Panc1 (cell line): ENCODE results near the gene XYLT1.

Source experiments
- POLR2AphosphoS5 ChIP-seq: IDR thresholded peaks from 2 replicates; pipeline ENCODE4 v1.6.1; 2012; ENCODE audit warnings: mild to moderate bottlenecking, low read depth, low read length, moderate library complexity
- REST ChIP-seq, 2 experiments: IDR thresholded peaks; 2 replicates each; pipeline ENCODE4 v1.6.1; 2011 to 2012; ENCODE audit warnings: low read depth in 2 of 2, control low read depth in 1 of 2, low read length in 1 of 2, mild to moderate bottlenecking in 1 of 2, moderate library complexity in 1 of 2; ENCODE audit not compliant: insufficient read depth in 1 of 2
- TCF7L2 ChIP-seq: IDR thresholded peaks from 2 replicates; pipeline ENCODE4 v1.6.1; 2011; ENCODE audit warnings: mild to moderate bottlenecking, low read depth, low read length, inconsistent platforms
- TF ChIP-seq, protein P1 (sequence below): fragments of 450-650 bp; IDR thresholded peaks from 2 replicates; pipeline ENCODE4 v1.5.1; 2017; ENCODE audit warnings: mild to moderate bottlenecking

DNA sequence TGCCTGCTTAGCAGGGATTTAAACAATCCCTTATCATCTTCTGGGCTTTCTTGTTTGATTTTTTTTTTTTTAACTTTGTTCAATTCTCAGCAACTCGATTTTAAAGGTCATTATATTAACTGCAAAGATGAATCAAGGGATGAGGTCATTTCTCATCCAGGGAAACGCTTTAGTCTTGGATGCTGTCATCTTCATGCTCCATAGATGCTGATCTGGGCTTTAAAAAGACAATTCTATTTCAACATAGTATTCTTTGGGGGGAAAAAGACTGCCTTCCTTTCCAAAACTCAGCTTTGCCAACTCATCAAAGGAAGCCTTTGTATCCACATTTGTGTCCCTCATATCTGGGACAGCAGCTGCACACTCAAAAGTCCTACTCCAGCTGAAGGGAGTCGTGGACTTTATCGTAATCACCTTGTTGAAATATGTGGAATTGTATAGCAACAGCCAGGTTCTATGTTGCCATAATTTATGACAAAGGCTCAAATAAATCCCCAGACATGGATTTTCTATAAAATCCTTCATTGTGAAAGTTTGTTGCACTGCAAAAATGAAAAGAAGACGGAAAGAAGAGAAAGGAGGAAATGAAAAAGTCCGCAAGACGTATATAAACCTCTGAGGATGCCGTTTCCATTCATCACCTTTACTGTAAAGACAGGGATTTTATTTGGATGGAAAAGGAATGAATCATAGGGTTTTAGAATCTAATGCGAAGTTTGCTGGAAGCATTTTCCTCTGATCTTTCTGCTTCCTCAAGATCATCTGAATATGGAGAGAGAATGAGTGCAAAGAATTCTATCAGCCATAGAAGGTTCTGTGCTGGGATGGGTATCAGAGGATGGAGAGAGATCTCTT lies 48.6 kb upstream of the XYLT1 start:
- TF ChIP-seq, protein P1, sequence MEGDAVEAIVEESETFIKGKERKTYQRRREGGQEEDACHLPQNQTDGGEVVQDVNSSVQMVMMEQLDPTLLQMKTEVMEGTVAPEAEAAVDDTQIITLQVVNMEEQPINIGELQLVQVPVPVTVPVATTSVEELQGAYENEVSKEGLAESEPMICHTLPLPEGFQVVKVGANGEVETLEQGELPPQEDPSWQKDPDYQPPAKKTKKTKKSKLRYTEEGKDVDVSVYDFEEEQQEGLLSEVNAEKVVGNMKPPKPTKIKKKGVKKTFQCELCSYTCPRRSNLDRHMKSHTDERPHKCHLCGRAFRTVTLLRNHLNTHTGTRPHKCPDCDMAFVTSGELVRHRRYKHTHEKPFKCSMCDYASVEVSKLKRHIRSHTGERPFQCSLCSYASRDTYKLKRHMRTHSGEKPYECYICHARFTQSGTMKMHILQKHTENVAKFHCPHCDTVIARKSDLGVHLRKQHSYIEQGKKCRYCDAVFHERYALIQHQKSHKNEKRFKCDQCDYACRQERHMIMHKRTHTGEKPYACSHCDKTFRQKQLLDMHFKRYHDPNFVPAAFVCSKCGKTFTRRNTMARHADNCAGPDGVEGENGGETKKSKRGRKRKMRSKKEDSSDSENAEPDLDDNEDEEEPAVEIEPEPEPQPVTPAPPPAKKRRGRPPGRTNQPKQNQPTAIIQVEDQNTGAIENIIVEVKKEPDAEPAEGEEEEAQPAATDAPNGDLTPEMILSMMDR = no peak
- TF ChIP-seq TCF7L2 (no peak), POLR2AphosphoS5 (no peak), REST (IDR thresholded peaks at IDR 0.05; ENCODE audit: insufficient read depth in 1 of 2, low read depth in 2 of 2, low read length in 1 of 2) (no peak)
